GM03348 (cell line): Measurements from ENCODE around the gene ANKFN1.

Experiments
- DNase-seq: peaks from one replicate; pipeline ENCODE4 v3.0.0; 2012; ENCODE audit warnings: low spot score

ANKFN1 gene

GRCh38 chr17:56510554-56511342 is 357.5 kb downstream of the ANKFN1 start:
- no peak for DNase-seq

- DNase-seq: no peak
Measured at GRCh38 chr17:56514264-56514663, 361.0 kb downstream of the ANKFN1 start.

GRCh38 chr17:56514899-56515298 is 361.6 kb downstream of the ANKFN1 start:
- DNase-seq: no peak

GRCh38 chr17:56521414-56522141 is 368.3 kb downstream of the ANKFN1 start:
- no peak for DNase-seq

- DNase-seq: no peak
Measured at GRCh38 chr17:56523042-56523441, 369.8 kb downstream of the ANKFN1 start.

- DNase-seq: no peak
Measured at GRCh38 chr17:56528696-56529095, 375.4 kb downstream of the ANKFN1 start.

GRCh38 chr17:56532926-56533325 is 379.7 kb downstream of the ANKFN1 start:
- no peak for DNase-seq

- DNase-seq: no peak
Measured at GRCh38 chr17:56536766-56537165, 383.5 kb downstream of the ANKFN1 start.

GRCh38 chr17:56540836-56541235 is 387.6 kb downstream of the ANKFN1 start:
- DNase-seq: no peak

- DNase-seq: no peak
Measured at GRCh38 chr17:56543280-56543679, 390.0 kb downstream of the ANKFN1 start.

- no peak for DNase-seq
Measured at GRCh38 chr17:56545106-56545505, 391.8 kb downstream of the ANKFN1 start.

GRCh38 chr17:56545930-56546329 is 392.7 kb downstream of the ANKFN1 start:
- DNase-seq: no peak

- no peak for DNase-seq
Measured at GRCh38 chr17:56548661-56549060, 395.4 kb downstream of the ANKFN1 start.

- DNase-seq: no peak
Measured at GRCh38 chr17:56549501-56549900, 396.2 kb downstream of the ANKFN1 start.

GRCh38 chr17:56557682-56558081 is 404.4 kb downstream of the ANKFN1 start:
- DNase-seq: no peak

GRCh38 chr17:56558088-56558487 is 404.8 kb downstream of the ANKFN1 start:
- DNase-seq: no peak
